KMS-11 (cell line): ENCODE measurements around the gene PRKAB1.
"Not testable (repeated sequence)": the region's sequence is repeated elsewhere in the genome, so short reads cannot be mapped to it uniquely, and the experiment has no call there.

ENCODE experiments used
- H2AFZ ChIP-seq: fragments of 200-600 bp; sonication (generic); 2 replicates; pipeline ENCODE4 v1.6.1; 2016; ENCODE audit warnings: antibody characterized with exemption, mixed run types, low read depth
- H3K27ac ChIP-seq: fragments of 200-600 bp; sonication (generic); 2 replicates; pipeline ENCODE4 v1.6.1; 2016; ENCODE audit warnings: mild to moderate bottlenecking, mixed run types
- H3K27me3 ChIP-seq: fragments of 200-600 bp; sonication (generic); 2 replicates; pipeline ENCODE4 v1.6.1; 2017; ENCODE audit warnings: mild to moderate bottlenecking, low read depth, mixed run types, moderate library complexity; ENCODE audit not compliant: insufficient read depth
- H3K36me3 ChIP-seq: fragments of 200-600 bp; sonication (generic); 2 replicates; pipeline ENCODE4 v1.6.1; 2017; ENCODE audit warnings: mild to moderate bottlenecking, mixed run types; ENCODE audit not compliant: insufficient read depth
- H3K4me1 ChIP-seq: fragments of 200-600 bp; sonication (generic); 2 replicates; pipeline ENCODE4 v1.6.1; 2016; ENCODE audit warnings: mild to moderate bottlenecking, low read depth, mixed run types; ENCODE audit not compliant: poor library complexity, severe bottlenecking
- H3K4me2 ChIP-seq: fragments of 200-600 bp; sonication (generic); 2 replicates; pipeline ENCODE4 v1.7.0; 2016; ENCODE audit warnings: mild to moderate bottlenecking, mixed run types
- H3K4me3 ChIP-seq: fragments of 200-600 bp; sonication (generic); IDR thresholded peaks from 2 replicates; pipeline ENCODE4 v1.6.1; 2017; ENCODE audit warnings: low read depth, low read length, mixed read lengths; ENCODE audit not compliant: insufficient read depth
- H3K79me2 ChIP-seq: fragments of 200-600 bp; sonication (generic); 2 replicates; pipeline ENCODE4 v1.6.1; 2016; ENCODE audit warnings: low read depth, mixed run types; ENCODE audit not compliant: insufficient read depth
- H3K9ac ChIP-seq: fragments of 200-600 bp; sonication (generic); 2 replicates; pipeline ENCODE4 v1.6.1; 2016; ENCODE audit warnings: mild to moderate bottlenecking, mixed run types
- H4K20me1 ChIP-seq: fragments of 200-600 bp; sonication (generic); 2 replicates; pipeline ENCODE4 v1.6.1; 2016; ENCODE audit warnings: mild to moderate bottlenecking, mixed run types; ENCODE audit not compliant: insufficient read depth
- CTCF ChIP-seq: fragments of 200-600 bp; sonication (generic); conservative IDR thresholded peaks from 2 replicates; pipeline ENCODE4 v1.6.1; 2017; ENCODE audit warnings: low read depth, mild to moderate bottlenecking, antibody characterized with exemption, low read length, moderate library complexity, mixed read lengths

Gene PRKAB1

GRCh38 chr12:119699199-119699760, 31.3 kb downstream of the PRKAB1 start:
- H3K36me3 ChIP-seq, result no peaks in the 10 kb centered on the region
- no peaks in the 10 kb centered on the region for H4K20me1 ChIP-seq
- H3K4me1 ChIP-seq, result no peaks in the 10 kb centered on the region
- H3K4me2 ChIP-seq, result no peak overlapping the region
- no peak for TF ChIP-seq CTCF
- H3K27ac ChIP-seq, result no peak overlapping the region
- no peaks in the 10 kb centered on the region for H3K79me2 ChIP-seq
- H3K4me3 ChIP-seq, result no peak overlapping the region
- no peak overlapping the region for H2AFZ ChIP-seq
- no peaks in the 10 kb centered on the region for H3K27me3 ChIP-seq
- no peak overlapping the region for H3K9ac ChIP-seq

GRCh38 chr12:119700078-119700477, 32.1 kb downstream of the PRKAB1 start:
- Histone ChIP-seq H3K4me1 (no peaks in the 10 kb centered on the region), H4K20me1 (no peaks in the 10 kb centered on the region), H3K4me3 (no peak overlapping the region), H3K4me2 (no peak overlapping the region), H3K79me2 (no peaks in the 10 kb centered on the region), H2AFZ (no peak overlapping the region), H3K36me3 (no peaks in the 10 kb centered on the region), H3K27ac (no peak overlapping the region), H3K27me3 (no peaks in the 10 kb centered on the region), H3K9ac (no peak overlapping the region)
- no peak for TF ChIP-seq CTCF

GRCh38 chr12:119704065-119704747, 36.3 kb downstream of the PRKAB1 start:
- no peak for TF ChIP-seq CTCF
- H2AFZ ChIP-seq, result no peak overlapping the region
- H3K27me3 ChIP-seq, result no peaks in the 10 kb centered on the region
- no peaks in the 10 kb centered on the region for H3K79me2 ChIP-seq
- H3K36me3 ChIP-seq, result no peaks in the 10 kb centered on the region
- no peak overlapping the region for H3K27ac ChIP-seq
- no peaks in the 10 kb centered on the region for H3K4me1 ChIP-seq
- no peak overlapping the region for H3K4me2 ChIP-seq
- no peaks in the 10 kb centered on the region for H4K20me1 ChIP-seq
- no peak overlapping the region for H3K9ac ChIP-seq
- H3K4me3 ChIP-seq, result no peak overlapping the region

GRCh38 chr12:119705182-119705581, 37.2 kb downstream of the PRKAB1 start:
- no peaks in the 10 kb centered on the region for H3K4me1 ChIP-seq
- H3K27me3 ChIP-seq, result no peaks in the 10 kb centered on the region
- no peak for TF ChIP-seq CTCF
- no peak overlapping the region for H3K9ac ChIP-seq
- H3K27ac ChIP-seq, result no peak overlapping the region
- H3K36me3 ChIP-seq, result no peaks in the 10 kb centered on the region
- H3K4me3 ChIP-seq, result no peak overlapping the region
- no peak overlapping the region for H3K4me2 ChIP-seq
- no peaks in the 10 kb centered on the region for H3K79me2 ChIP-seq
- H2AFZ ChIP-seq, result no peak overlapping the region
- H4K20me1 ChIP-seq, result no peaks in the 10 kb centered on the region

GRCh38 chr12:119706427-119706826, 38.5 kb downstream of the PRKAB1 start:
- H3K4me1 ChIP-seq, H3K36me3 ChIP-seq, H3K4me2 ChIP-seq, H3K9ac ChIP-seq, H4K20me1 ChIP-seq, H3K27me3 ChIP-seq, H2AFZ ChIP-seq, H3K27ac ChIP-seq, H3K79me2 ChIP-seq, H3K4me3 ChIP-seq: not testable (repeated sequence)
